ENCODE measurements around the gene TTC3.

TTC3 gene

GRCh38 chr21:37226041-37226920, 153.2 kb downstream of the TTC3 start:
- DNase-seq (ENCODE audit: low read depth): no peak

- no peak for DNase-seq (ENCODE audit: low read depth)
Measured at GRCh38 chr21:37227071-37228002, 154.3 kb downstream of the TTC3 start.

- DNase-seq (ENCODE audit: low read depth): no peak
Measured at GRCh38 chr21:37228003-37228400, 154.9 kb downstream of the TTC3 start.

- no peak for DNase-seq (ENCODE audit: low read depth)
Measured at GRCh38 chr21:37230632-37231248, 157.7 kb downstream of the TTC3 start.

- no peak for DNase-seq (ENCODE audit: low read depth)
Measured at GRCh38 chr21:37231249-37231645, 158.2 kb downstream of the TTC3 start.

GRCh38 chr21:37231671-37232070, 158.6 kb downstream of the TTC3 start:
- DNase-seq (ENCODE audit: low read depth): no peak

- DNase-seq (ENCODE audit: low read depth): no peak
Measured at GRCh38 chr21:37232274-37233018, 159.4 kb downstream of the TTC3 start.

- no peak for DNase-seq (ENCODE audit: low read depth)
Measured at GRCh38 chr21:37233551-37234146, 160.6 kb downstream of the TTC3 start.

- DNase-seq (ENCODE audit: low read depth): no peak
Measured at GRCh38 chr21:37237346-37237745, 164.3 kb downstream of the TTC3 start.

GRCh38 chr21:37237764-37238163, 164.7 kb downstream of the TTC3 start:
- no peak for DNase-seq (ENCODE audit: low read depth)

GRCh38 chr21:37240978-37241377, 167.9 kb downstream of the TTC3 start:
- no peak for DNase-seq (ENCODE audit: low read depth)

- DNase-seq (ENCODE audit: low read depth): no peak
Measured at GRCh38 chr21:37241426-37241825, 168.4 kb downstream of the TTC3 start.

GRCh38 chr21:37243961-37244360, 170.9 kb downstream of the TTC3 start:
- DNase-seq (ENCODE audit: low read depth): no peak

GRCh38 chr21:37244501-37245095, 171.5 kb downstream of the TTC3 start:
- DNase-seq (ENCODE audit: low read depth): no peak

- no peak for DNase-seq (ENCODE audit: low read depth)
Measured at GRCh38 chr21:37245151-37245550, 172.1 kb downstream of the TTC3 start.

GRCh38 chr21:37248298-37248697, 175.2 kb downstream of the TTC3 start:
- no peak for DNase-seq (ENCODE audit: low read depth)

- no peak for DNase-seq (ENCODE audit: low read depth)
Measured at GRCh38 chr21:37249112-37249904, 176.3 kb downstream of the TTC3 start.

GRCh38 chr21:37251294-37251634, 178.2 kb downstream of the TTC3 start:
- DNase-seq (ENCODE audit: low read depth): no peak

All from stromal cell of bone marrow (primary cell).